ENCODE data around the gene ARL10.
"Not testable (repeated sequence)": the region's sequence is repeated elsewhere in the genome, so short reads cannot be mapped to it uniquely, and the experiment has no call there.

The ARL10 gene

GRCh38 chr5:176389135-176390123 lies 24.1 kb downstream of the ARL10 start:
- no peak for DNase-seq

- DNase-seq = no peak
Measured at GRCh38 chr5:176391479-176391878, 26.2 kb downstream of the ARL10 start.

- no peak for DNase-seq
Measured at GRCh38 chr5:176391999-176392398, 26.7 kb downstream of the ARL10 start.

- no peak for DNase-seq
Measured at GRCh38 chr5:176392526-176392925, 27.2 kb downstream of the ARL10 start.

GRCh38 chr5:176394096-176394495 lies 28.8 kb downstream of the ARL10 start:
- no peak for DNase-seq

GRCh38 chr5:176394881-176395675 lies 29.8 kb downstream of the ARL10 start:
- no peak for DNase-seq

- DNase-seq = no peak
Measured at GRCh38 chr5:176396330-176396729, 31.0 kb downstream of the ARL10 start.

- no peak for DNase-seq
Measured at GRCh38 chr5:176397736-176398420, 32.6 kb downstream of the ARL10 start.

- no peak for DNase-seq
Measured at GRCh38 chr5:176400382-176401156, 35.3 kb downstream of the ARL10 start.

- no peak for DNase-seq
Measured at GRCh38 chr5:176401281-176402205, 36.3 kb downstream of the ARL10 start.

- no peak for DNase-seq
Measured at GRCh38 chr5:176405656-176406435, 40.6 kb downstream of the ARL10 start.

- no peak for DNase-seq
Measured at GRCh38 chr5:176406436-176407052, 41.3 kb downstream of the ARL10 start.

GRCh38 chr5:176407456-176408251 lies 42.4 kb downstream of the ARL10 start:
- DNase-seq = no peak

GRCh38 chr5:176408252-176408573 lies 42.9 kb downstream of the ARL10 start:
- DNase-seq = not testable (repeated sequence)

- no peak for DNase-seq
Measured at GRCh38 chr5:176408590-176408989, 43.3 kb downstream of the ARL10 start.

- no peak for DNase-seq
Measured at GRCh38 chr5:176409765-176410164, 44.5 kb downstream of the ARL10 start.

GRCh38 chr5:176410486-176411180 lies 45.3 kb downstream of the ARL10 start:
- no peak for DNase-seq

GRCh38 chr5:176412517-176413254 lies 47.4 kb downstream of the ARL10 start:
- DNase-seq = no peak
